ENCODE results near the gene ERBB4. TPM values are rescaled to one million over a fixed set of nuclear protein-coding genes. Genes with fewer than 3 reads are reported as not detected.

The ERBB4 gene
- total RNA-seq, 4 donors from 2014 or later: 0.16 to 12.7 (median 0.27) TPM; not detected in 1

- TF ChIP-seq POLR2A (IDR thresholded peaks at IDR 0.05) (no peak), CTCF (IDR thresholded peaks at IDR 0.05) (no peak), POLR2AphosphoS5 (IDR thresholded peaks at IDR 0.05) (no peak), EP300 (IDR thresholded peaks at IDR 0.05; ENCODE audit: low read depth) (no peak)
- Histone ChIP-seq H3K27ac (no peak overlapping the region), H3K4me1 (no peaks in the 10 kb centered on the region), H3K27me3 (no peaks in the 10 kb centered on the region), H3K9me3 (no peaks in the 10 kb centered on the region), H3K36me3 (no peaks in the 10 kb centered on the region), H3K4me3 (no peak overlapping the region)
- intact Hi-C loops (cut with DNase I; ENCODE audit: low total_unique reads) (loop anchor here (1.0 kb wide), 1 partner anchor 8 kb away; no protein-coding TSS in a partner anchor), in situ Hi-C loops (cut with MboI; ENCODE audit: low pct_ligation_motif_present in 1 of 4, low pct_unique_long_range_greater_than_20kb in 1 of 4, low sequenced_read_pairs in 3 of 4) (no loop called here)
- no peak for DNase-seq
- 39 to 65% methylated on average over 3 of the region's 3 CpGs for WGBS, 2 donors (ENCODE audit: low coverage in 1 of 2)
These were observed 352.4 kb downstream of the ERBB4 start for GRCh38 chr2:212186166-212186565.

- WGBS, 2 donors (ENCODE audit: low coverage in 1 of 2): 0 to 69% methylated on average over 1 of the region's 1 CpG
- no peaks in the 10 kb centered on the region for H3K4me1 ChIP-seq
- no peak overlapping the region for H3K4me3 ChIP-seq
- H3K9me3 ChIP-seq: no peaks in the 10 kb centered on the region
- no peaks in the 10 kb centered on the region for H3K36me3 ChIP-seq
- DNase-seq: no peak
- in situ Hi-C loops (cut with MboI; ENCODE audit: low pct_ligation_motif_present in 1 of 4, low pct_unique_long_range_greater_than_20kb in 1 of 4, low sequenced_read_pairs in 3 of 4) (no loop called here), intact Hi-C loops (cut with DNase I; ENCODE audit: low total_unique reads) (no loop called here)
- TF ChIP-seq EP300 (IDR thresholded peaks at IDR 0.05; ENCODE audit: low read depth) (no peak), POLR2A (IDR thresholded peaks at IDR 0.05) (no peak), POLR2AphosphoS5 (IDR thresholded peaks at IDR 0.05) (no peak), CTCF (IDR thresholded peaks at IDR 0.05) (no peak)
- H3K27me3 ChIP-seq: no peaks in the 10 kb centered on the region
- H3K27ac ChIP-seq: no peak overlapping the region
These were observed 357.0 kb downstream of the ERBB4 start for GRCh38 chr2:212181646-212182045.

- H3K27ac ChIP-seq: no peak overlapping the region
- no peaks in the 10 kb centered on the region for H3K27me3 ChIP-seq
- TF ChIP-seq EP300 (IDR thresholded peaks at IDR 0.05; ENCODE audit: low read depth) (no peak), POLR2AphosphoS5 (IDR thresholded peaks at IDR 0.05) (no peak), POLR2A (IDR thresholded peaks at IDR 0.05) (no peak), CTCF (IDR thresholded peaks at IDR 0.05) (no peak)
These were observed 358.1 kb downstream of the ERBB4 start for GRCh38 chr2:212180408-212181083.

GRCh38 chr2:212177724-212178123 is 360.9 kb downstream of the ERBB4 start:
- TF ChIP-seq CTCF (IDR thresholded peaks at IDR 0.05) (no peak), POLR2A (IDR thresholded peaks at IDR 0.05) (no peak), EP300 (IDR thresholded peaks at IDR 0.05; ENCODE audit: low read depth) (no peak), POLR2AphosphoS5 (IDR thresholded peaks at IDR 0.05) (no peak)
- in situ Hi-C loops (cut with MboI; ENCODE audit: low pct_ligation_motif_present in 1 of 4, low pct_unique_long_range_greater_than_20kb in 1 of 4, low sequenced_read_pairs in 3 of 4) (no loop called here), intact Hi-C loops (cut with DNase I; ENCODE audit: low total_unique reads) (no loop called here)

More at GRCh38 chr2:212180408-212181083, 358.1 kb downstream of the ERBB4 start:
- 63 to 76% methylated on average over 3 of the region's 3 CpGs for WGBS, 2 donors (ENCODE audit: low coverage in 1 of 2)
- Histone ChIP-seq H3K4me1 (no peaks in the 10 kb centered on the region), H3K36me3 (no peaks in the 10 kb centered on the region), H3K4me3 (no peak overlapping the region), H3K9me3 (no peaks in the 10 kb centered on the region)
- intact Hi-C loops (cut with DNase I; ENCODE audit: low total_unique reads): no loop called here
- DNase-seq: no peak
- in situ Hi-C loops (cut with MboI; ENCODE audit: low pct_ligation_motif_present in 1 of 4, low pct_unique_long_range_greater_than_20kb in 1 of 4, low sequenced_read_pairs in 3 of 4): no loop called here

More at GRCh38 chr2:212177724-212178123, 360.9 kb downstream of the ERBB4 start:
- H3K4me1 ChIP-seq: no peaks in the 10 kb centered on the region
- no peaks in the 10 kb centered on the region for H3K9me3 ChIP-seq
- WGBS, 2 donors (ENCODE audit: low coverage in 1 of 2): 41 to 46% methylated on average over 2 of the region's 2 CpGs
- no peaks in the 10 kb centered on the region for H3K36me3 ChIP-seq
- H3K4me3 ChIP-seq: no peak overlapping the region
- no peaks in the 10 kb centered on the region for H3K27me3 ChIP-seq
- DNase-seq: no peak
- no peak overlapping the region for H3K27ac ChIP-seq

All from transverse colon (tissue), 4 donors.